ENCODE data around the gene COPS8. TPM values are rescaled to one million over a fixed set of nuclear protein-coding genes. Genes with fewer than 3 reads are reported as not detected.
A peak's percentile ranks its signal among the peaks of the same experiment; 100 is the strongest.

The COPS8 gene
- total RNA-seq, 2 donors from 2014 or later, result 106 to 162 TPM

GRCh38 chr2:237126519-237127174 is 41.0 kb downstream of the COPS8 start:
- no peak for TF ChIP-seq CTCF (IDR thresholded peaks at IDR 0.05)
- Histone ChIP-seq H3K27ac (peak overlapping the region; percentile 28 to 61), H3K4me3 (no peak overlapping the region)

DNA sequence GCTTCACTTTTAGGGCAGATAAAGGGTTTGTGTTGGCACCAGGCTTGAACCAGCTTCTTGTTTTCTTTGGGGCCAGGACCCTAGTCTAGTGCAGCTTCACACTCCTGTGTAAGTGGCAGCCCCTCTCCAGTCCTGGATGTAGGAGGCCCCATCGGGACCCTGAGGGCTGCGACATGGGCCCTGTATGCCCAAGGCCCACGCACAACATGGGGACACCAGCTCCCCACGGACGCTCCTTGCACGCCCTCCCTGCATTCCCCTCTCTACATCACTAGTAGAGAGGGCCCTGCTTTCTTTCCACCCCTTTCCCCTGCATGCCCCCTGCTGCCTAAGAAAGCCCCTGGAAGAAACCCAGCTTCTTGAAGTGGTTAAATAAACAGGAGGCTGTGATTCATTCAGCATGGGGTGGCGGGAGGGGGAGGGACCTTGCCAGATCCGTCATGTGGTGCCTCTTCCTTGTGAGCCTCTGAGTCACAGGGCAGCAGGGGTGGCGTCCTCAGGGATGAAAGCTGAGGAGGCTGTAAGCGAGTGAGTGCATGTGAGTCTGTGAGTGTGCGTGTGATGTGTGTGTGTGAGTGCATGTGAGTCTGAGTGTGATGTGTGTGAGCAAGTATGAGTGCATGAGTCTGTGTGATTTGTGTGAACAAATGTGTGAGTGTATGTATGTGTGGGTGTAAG is 42.5 kb downstream of the COPS8 start:
- no peaks in the 10 kb centered on the region for H3K9me3 ChIP-seq
- H3K4me1 ChIP-seq, result peaks cover 0 to 15% of the 10 kb centered on the region in 2 donors
- H3K27me3 ChIP-seq, result no peaks in the 10 kb centered on the region
- H3K4me3 ChIP-seq, result no peak overlapping the region
- TF ChIP-seq CTCF (IDR thresholded peaks at IDR 0.05), result no peak
- H3K27ac ChIP-seq, result peak overlapping the region; percentile 35 to 61
- DNase-seq (ENCODE audit: low spot score), result peak; percentile 95
- no peaks in the 10 kb centered on the region for H3K36me3 ChIP-seq

More at GRCh38 chr2:237126519-237127174, 41.0 kb downstream of the COPS8 start:
- no peaks in the 10 kb centered on the region for H3K36me3 ChIP-seq
- H3K9me3 ChIP-seq, result no peaks in the 10 kb centered on the region
- no peaks in the 10 kb centered on the region for H3K27me3 ChIP-seq
- peaks cover 0 to 15% of the 10 kb centered on the region in 2 donors for H3K4me1 ChIP-seq
- DNase-seq (ENCODE audit: low spot score), result no peak

- no peak for TF ChIP-seq CTCF (IDR thresholded peaks at IDR 0.05)
- Histone ChIP-seq H3K27ac (no peak overlapping the region), H3K36me3 (no peaks in the 10 kb centered on the region), H3K27me3 (no peaks in the 10 kb centered on the region), H3K4me3 (no peak overlapping the region), H3K4me1 (peaks cover 0 to 15% of the 10 kb centered on the region in 2 donors), H3K9me3 (no peaks in the 10 kb centered on the region)
- DNase-seq (ENCODE audit: low spot score), result no peak
These were observed 43.3 kb downstream of the COPS8 start for GRCh38 chr2:237128845-237129592.

DNA sequence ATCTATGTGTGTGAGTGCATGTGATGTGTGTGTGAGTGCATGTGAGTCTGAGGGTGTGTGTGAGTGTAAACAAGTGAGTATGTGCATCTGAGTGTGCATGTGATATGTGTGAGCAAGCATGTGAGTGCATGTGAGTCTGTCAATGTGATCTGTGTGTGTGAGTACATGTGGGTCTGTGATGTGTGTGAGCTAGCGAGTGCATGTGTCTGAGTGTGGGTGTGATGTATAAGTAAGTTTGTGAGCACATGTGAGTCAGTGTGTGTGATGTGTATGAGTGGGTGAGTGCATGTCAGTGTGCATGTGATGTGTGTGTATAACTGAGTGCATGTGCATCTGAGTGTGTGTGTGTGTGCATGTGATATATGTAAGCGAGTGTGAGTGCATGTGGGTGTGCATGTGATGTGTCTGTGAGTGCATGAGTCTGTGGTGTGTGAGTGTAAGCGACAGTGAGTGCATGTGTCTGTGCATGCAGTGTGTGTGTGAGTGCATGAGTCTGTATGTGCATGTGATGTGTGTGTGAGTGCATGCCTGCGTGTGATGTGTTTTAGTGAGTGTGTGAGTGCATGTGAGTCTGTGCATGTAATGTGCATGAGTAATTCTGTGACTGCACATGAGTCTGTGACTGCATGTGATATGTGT is 44.1 kb downstream of the COPS8 start:
- DNase-seq (ENCODE audit: low spot score), result no peak
- no peak overlapping the region for H3K27ac ChIP-seq
- TF ChIP-seq CTCF (IDR thresholded peaks at IDR 0.05), result no peak
- no peaks in the 10 kb centered on the region for H3K27me3 ChIP-seq
- H3K9me3 ChIP-seq, result no peaks in the 10 kb centered on the region
- no peak overlapping the region for H3K4me3 ChIP-seq
- H3K4me1 ChIP-seq, result peaks cover 0 to 15% of the 10 kb centered on the region in 2 donors
- H3K36me3 ChIP-seq, result no peaks in the 10 kb centered on the region

DNA sequence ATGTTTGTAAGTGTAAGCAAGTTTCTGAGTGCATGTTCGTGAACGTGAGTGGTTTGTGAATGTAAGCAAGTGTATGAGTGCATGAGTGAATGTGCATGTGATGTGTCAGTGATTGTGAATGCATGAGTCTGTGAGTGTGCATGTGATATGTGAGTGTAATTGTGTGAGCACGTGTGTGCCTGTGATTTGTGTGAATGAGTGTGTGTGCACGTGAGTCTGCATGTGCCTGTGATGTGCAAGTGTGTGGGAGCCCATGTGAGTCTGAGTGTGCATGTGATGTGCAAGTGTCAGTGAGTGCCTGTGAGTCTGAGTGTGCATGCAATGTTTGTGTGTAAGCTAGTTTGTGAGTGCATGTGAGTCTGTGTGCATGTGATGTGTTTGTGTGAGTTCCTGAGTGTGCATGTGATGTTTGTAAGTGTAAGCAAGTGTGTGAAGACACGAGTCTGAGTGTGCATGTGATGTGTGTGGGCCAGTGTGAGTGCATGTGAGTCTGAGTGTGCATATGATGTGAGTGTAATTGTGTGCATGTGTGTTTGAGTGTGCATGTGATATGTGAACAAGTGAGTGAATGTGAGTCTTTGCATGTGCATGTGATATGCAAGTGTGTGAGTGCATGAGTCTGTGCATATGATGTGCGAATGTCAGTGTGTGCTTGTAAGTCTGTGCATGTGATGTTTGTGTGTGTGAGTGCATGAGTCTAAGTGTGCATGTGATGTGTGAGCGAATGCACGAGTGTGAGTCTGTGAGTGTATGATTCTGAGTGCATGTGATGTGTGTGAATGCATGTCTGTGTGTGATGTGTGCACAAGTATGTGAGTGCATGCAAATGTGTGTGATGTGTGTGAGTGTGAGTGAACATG is 45.1 kb downstream of the COPS8 start:
- no peaks in the 10 kb centered on the region for H3K9me3 ChIP-seq
- no peak overlapping the region for H3K27ac ChIP-seq
- DNase-seq (ENCODE audit: low spot score), result no peak
- H3K36me3 ChIP-seq, result no peaks in the 10 kb centered on the region
- H3K4me1 ChIP-seq, result peaks cover 0 to 15% of the 10 kb centered on the region in 2 donors
- no peak for TF ChIP-seq CTCF (IDR thresholded peaks at IDR 0.05)
- no peaks in the 10 kb centered on the region for H3K27me3 ChIP-seq
- H3K4me3 ChIP-seq, result no peak overlapping the region

All from right atrium auricular region (tissue), 2 donors.